Esophagus (tissue), 2 donors: ENCODE measurements around the gene BRD3. TPM values are rescaled to one million over a fixed set of nuclear protein-coding genes. Genes with fewer than 3 reads are reported as not detected.

Experiments used
- H3K27ac ChIP-seq, 2 donors: one replicate each; pipeline ENCODE4 v1.5.1; 2013; ENCODE audit warnings: low read depth in 2 of 2, mild to moderate bottlenecking in 2 of 2, inconsistent platforms in 1 of 2, low read length in 1 of 2, moderate library complexity in 1 of 2
- H3K27me3 ChIP-seq, 2 donors: one replicate each; pipeline ENCODE4 v1.6.1; 2013; ENCODE audit warnings: low read length in 2 of 2, control low read depth in 1 of 2, mild to moderate bottlenecking in 1 of 2; ENCODE audit not compliant: insufficient read depth in 2 of 2, control insufficient read depth in 1 of 2
- H3K36me3 ChIP-seq, 2 donors: one replicate each; pipeline ENCODE4 v1.6.1; 2013; ENCODE audit warnings: low read length in 1 of 2; ENCODE audit not compliant: control insufficient read depth in 2 of 2, insufficient read depth in 2 of 2
- H3K4me1 ChIP-seq, 2 donors: one replicate each; pipeline ENCODE4 v1.6.1; 2013; ENCODE audit warnings: low read length in 1 of 2; ENCODE audit not compliant: control insufficient read depth in 2 of 2, insufficient read depth in 2 of 2
- H3K4me3 ChIP-seq, 2 donors: one replicate each; pipeline ENCODE4 v1.5.1; 2013; ENCODE audit warnings: low read length in 2 of 2, mild to moderate bottlenecking in 2 of 2, low read depth in 1 of 2, moderate library complexity in 1 of 2
- H3K9me3 ChIP-seq, 2 donors: one replicate each; pipeline ENCODE4 v1.6.1; 2013; ENCODE audit warnings: mild to moderate bottlenecking in 2 of 2, low read depth in 1 of 2, low read length in 1 of 2, moderate library complexity in 1 of 2; ENCODE audit not compliant: control insufficient read depth in 2 of 2, insufficient read depth in 1 of 2
- WGBS, 2 donors: extraction: QIAGEN DNeasy Blood & Tissue Kit; methylation state at CpG; one replicate each; pipeline ENCODE4 v1.1.7; 2013; 5-methylcytosine and 5-hydroxymethylcytosine counted together
- polyA plus RNA-seq, 2 donors: library from polyadenylated mRNA; stranded (reverse); fragments of 200-250 nt; gene quantifications; one replicate each; pipeline ENCODE4 v1.2.3, GENCODE V29; 2013
- donor health status: healthy with polysubstance abuse.
- donor health status: Bipolar disorder and iron deficiency.

Gene BRD3
- polyA plus RNA-seq, 2 donors = 4.5 to 6.6 TPM

DNA sequence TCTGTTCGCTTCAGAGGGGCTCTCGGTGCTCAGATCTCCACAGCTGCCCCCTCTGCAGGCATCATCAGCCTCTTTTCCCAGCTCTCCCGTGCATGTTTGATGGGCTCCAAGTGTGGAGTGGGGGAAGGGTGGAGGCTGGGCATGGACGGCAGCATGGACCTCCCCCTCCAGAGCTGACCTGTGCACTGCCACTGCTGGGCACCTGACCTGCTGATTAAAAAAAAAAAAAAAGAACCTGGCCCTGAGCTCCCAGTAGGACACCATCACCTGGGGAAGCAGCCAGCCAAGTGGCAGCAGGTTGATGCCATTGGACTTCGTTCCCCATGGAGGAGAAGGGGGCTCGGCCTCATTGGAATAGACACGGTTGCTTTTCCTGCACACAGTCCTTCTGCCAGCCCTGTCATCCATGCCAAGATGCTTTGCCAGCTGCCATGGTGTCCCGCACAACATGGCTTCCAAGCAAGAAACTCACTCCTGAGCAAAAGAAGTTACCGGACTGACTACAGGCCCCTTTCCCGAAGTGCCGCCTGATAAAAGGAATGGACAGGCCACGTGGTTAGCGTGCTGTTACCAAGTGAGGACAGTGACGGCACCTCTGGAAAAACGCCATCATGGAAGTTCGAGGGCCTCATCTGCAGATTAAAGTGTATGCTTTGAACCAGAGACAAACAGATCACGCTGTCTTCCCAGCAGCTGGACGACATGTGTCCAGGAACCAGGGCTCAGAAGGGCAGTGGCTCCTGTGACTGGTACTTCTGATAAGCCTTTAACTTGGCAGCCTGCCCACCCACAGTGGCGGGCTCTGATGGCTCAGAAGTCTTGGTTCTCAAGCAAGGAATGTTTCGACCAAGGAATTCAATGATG is 57.3 kb downstream of the BRD3 start:
- Histone ChIP-seq H3K27me3 (no peaks in the 10 kb centered on the region), H3K4me1 (no peaks in the 10 kb centered on the region), H3K9me3 (peaks cover 0 to 4% of the 10 kb centered on the region in 2 donors), H3K27ac (no peak overlapping the region), H3K4me3 (no peak overlapping the region), H3K36me3 (no peaks in the 10 kb centered on the region)
- WGBS, 2 donors = 71 to 73% methylated on average over 20 of the region's 20 CpGs

DNA sequence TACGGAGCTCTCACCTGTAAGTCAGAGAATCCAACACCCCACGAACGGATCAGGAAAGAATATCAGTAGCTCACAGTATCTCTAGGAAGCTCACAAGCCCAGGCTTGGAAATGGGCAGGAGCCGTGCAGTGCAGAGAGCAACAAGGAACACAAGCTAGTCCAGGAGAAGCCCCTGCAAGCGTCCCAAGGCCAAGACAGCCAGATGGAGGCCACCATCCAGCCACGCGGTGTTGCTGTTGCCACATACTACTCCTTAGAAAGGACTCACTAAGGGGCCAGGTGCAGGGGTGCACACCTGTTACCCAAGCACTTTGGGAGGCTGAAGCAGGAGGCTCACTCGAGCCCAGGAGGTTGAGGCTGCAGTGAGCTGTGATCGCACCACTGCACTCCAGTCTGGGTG is 60.3 kb downstream of the BRD3 start:
- H3K36me3 ChIP-seq = no peaks in the 10 kb centered on the region
- no peaks in the 10 kb centered on the region for H3K27me3 ChIP-seq
- H3K4me1 ChIP-seq = no peaks in the 10 kb centered on the region
- H3K9me3 ChIP-seq = peaks cover 0 to 4% of the 10 kb centered on the region in 2 donors
- no peak overlapping the region for H3K4me3 ChIP-seq
- no peak overlapping the region for H3K27ac ChIP-seq
- 79 to 84% methylated on average over 9 of the region's 9 CpGs for WGBS, 2 donors

DNA sequence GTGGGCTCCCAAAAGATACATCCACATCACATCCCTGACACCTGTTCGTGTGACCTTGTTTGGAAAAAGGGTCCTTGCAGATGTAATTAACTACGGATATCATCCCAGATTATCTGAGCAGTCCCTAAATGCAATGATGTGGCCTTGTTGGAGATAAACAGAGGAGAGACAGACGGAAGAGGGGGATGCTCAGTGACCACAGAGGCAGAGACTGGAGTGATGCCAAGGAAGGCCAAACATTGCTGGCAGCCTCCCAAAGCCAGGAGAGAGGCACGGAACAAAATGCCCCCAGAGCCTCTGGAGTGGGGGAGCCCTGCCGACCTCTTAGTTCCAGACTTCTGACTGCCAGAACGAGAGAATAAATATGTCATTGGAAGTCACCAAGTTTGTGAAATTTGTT is 60.7 kb downstream of the BRD3 start:
- Histone ChIP-seq H3K27ac (no peak overlapping the region), H3K9me3 (peaks cover 0 to 4% of the 10 kb centered on the region in 2 donors), H3K36me3 (no peaks in the 10 kb centered on the region), H3K4me1 (no peaks in the 10 kb centered on the region), H3K4me3 (no peak overlapping the region), H3K27me3 (no peaks in the 10 kb centered on the region)
- 50 to 52% methylated on average over 6 of the region's 6 CpGs for WGBS, 2 donors

GRCh38 chr9:134005381-134005780 is 62.4 kb downstream of the BRD3 start:
- H3K9me3 ChIP-seq = peaks cover 0 to 4% of the 10 kb centered on the region in 2 donors
- no peak overlapping the region for H3K27ac ChIP-seq
- no peaks in the 10 kb centered on the region for H3K27me3 ChIP-seq
- no peak overlapping the region for H3K4me3 ChIP-seq
- no peaks in the 10 kb centered on the region for H3K4me1 ChIP-seq
- no peaks in the 10 kb centered on the region for H3K36me3 ChIP-seq
- 87 to 88% methylated on average over 8 of the region's 8 CpGs for WGBS, 2 donors

- peaks cover 0 to under 1% of the 10 kb centered on the region in 2 donors for H3K9me3 ChIP-seq
- WGBS, 2 donors = 77 to 83% methylated on average over 14 of the region's 14 CpGs
- no peaks in the 10 kb centered on the region for H3K4me1 ChIP-seq
- H3K4me3 ChIP-seq = no peak overlapping the region
- H3K27me3 ChIP-seq = no peaks in the 10 kb centered on the region
- H3K27ac ChIP-seq = no peak overlapping the region
- no peaks in the 10 kb centered on the region for H3K36me3 ChIP-seq
These were observed 62.9 kb downstream of the BRD3 start for GRCh38 chr9:134004881-134005280.

DNA sequence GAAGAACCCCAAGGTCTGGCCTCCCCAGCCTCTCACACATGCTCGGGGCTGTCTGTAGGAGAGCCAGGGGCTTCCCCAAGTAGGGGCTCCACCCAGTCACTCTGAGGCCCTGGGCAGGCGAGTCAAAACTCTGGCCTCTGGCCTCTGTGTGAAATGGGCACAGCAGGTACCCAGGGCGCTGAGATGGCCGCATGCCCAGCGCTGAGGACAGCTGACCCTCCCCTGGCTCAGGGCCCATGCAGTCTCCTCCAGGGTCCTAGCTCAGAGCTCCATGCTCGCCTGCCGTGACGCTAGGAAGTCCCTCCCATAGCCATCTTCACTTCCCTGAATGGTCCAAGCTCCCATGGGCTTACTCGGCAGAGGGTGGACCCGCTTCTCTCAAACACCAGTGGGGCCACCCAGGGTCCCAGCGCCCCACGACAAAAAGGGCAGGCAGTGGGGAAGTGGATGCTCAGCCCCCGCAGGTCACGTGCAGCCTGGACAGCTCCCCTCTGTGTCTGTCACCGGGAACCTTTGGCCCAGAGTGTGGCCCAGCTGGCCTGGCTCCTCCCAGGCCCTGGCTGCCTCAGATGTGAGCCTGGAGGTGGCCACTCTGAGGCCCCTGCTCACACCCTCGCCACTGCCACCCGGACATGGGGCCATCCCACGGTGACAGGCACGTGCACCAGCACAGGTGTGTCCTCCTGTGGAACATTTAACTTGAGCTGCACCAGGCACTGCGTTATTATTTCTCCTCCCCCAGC is 63.5 kb downstream of the BRD3 start:
- 70% methylated on average over 20 of the region's 20 CpGs for WGBS, 2 donors
- H3K36me3 ChIP-seq = no peaks in the 10 kb centered on the region
- no peaks in the 10 kb centered on the region for H3K9me3 ChIP-seq
- H3K4me1 ChIP-seq = no peaks in the 10 kb centered on the region
- no peak overlapping the region for H3K27ac ChIP-seq
- H3K4me3 ChIP-seq = no peak overlapping the region
- no peaks in the 10 kb centered on the region for H3K27me3 ChIP-seq

DNA sequence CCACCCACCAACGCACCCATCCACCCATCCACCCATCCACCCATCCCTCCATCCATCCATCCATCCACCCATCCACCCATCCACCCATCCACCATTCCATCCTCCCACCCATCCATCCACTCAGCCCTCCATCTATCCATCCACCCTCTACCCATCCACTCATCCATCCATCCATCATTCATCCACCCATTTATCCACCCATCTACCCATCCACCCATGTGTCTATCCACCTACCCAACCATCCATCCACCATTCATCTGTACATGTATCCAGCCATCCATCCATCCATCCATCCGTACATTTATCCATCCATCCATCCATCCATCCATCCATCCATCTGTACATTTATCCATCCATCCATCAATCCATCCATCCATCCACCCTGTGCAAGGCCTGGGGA is 64.6 kb downstream of the BRD3 start:
- Histone ChIP-seq H3K4me1 (no peaks in the 10 kb centered on the region), H3K27me3 (no peaks in the 10 kb centered on the region), H3K4me3 (no peak overlapping the region), H3K27ac (no peak overlapping the region), H3K9me3 (no peaks in the 10 kb centered on the region), H3K36me3 (no peaks in the 10 kb centered on the region)
- 91 to 94% methylated on average over 2 of the region's 2 CpGs for WGBS, 2 donors

GRCh38 chr9:134002796-134003195 is 65.0 kb downstream of the BRD3 start:
- H3K4me3 ChIP-seq = no peak overlapping the region
- no peaks in the 10 kb centered on the region for H3K36me3 ChIP-seq
- no peak overlapping the region for H3K27ac ChIP-seq
- H3K9me3 ChIP-seq = no peaks in the 10 kb centered on the region
- H3K27me3 ChIP-seq = no peaks in the 10 kb centered on the region
- H3K4me1 ChIP-seq = no peaks in the 10 kb centered on the region
- 78 to 86% methylated on average over 2 of the region's 2 CpGs for WGBS, 2 donors

GRCh38 chr9:133999851-134000265 is 68.0 kb downstream of the BRD3 start:
- Histone ChIP-seq H3K9me3 (no peaks in the 10 kb centered on the region), H3K4me1 (no peaks in the 10 kb centered on the region), H3K36me3 (no peaks in the 10 kb centered on the region), H3K27me3 (no peaks in the 10 kb centered on the region), H3K4me3 (no peak overlapping the region), H3K27ac (no peak overlapping the region)
- 66 to 71% methylated on average over 6 of the region's 6 CpGs for WGBS, 2 donors
